ENCODE data around the gene RELT. TPM values are rescaled to one million over a fixed set of nuclear protein-coding genes. Genes with fewer than 3 reads are reported as not detected.

Gene RELT
- total and polyA plus RNA-seq, 9 donors = 0.38 to 4.7 (median 2.0) TPM

GRCh38 chr11:73383249-73384124 lies 7.3 kb downstream of the RELT start:
- no peak overlapping the region for H3K27ac ChIP-seq
- no peaks in the 10 kb centered on the region for H3K4me1 ChIP-seq (ENCODE audit: insufficient read depth)
- no peak for TF ChIP-seq EP300 (IDR thresholded peaks at IDR 0.05)
- TF ChIP-seq POLR2A (IDR thresholded peaks at IDR 0.05) = no peak
- no peak for TF ChIP-seq CTCF (IDR thresholded peaks at IDR 0.05)
- no peaks in the 10 kb centered on the region for H3K36me3 ChIP-seq
- intact Hi-C loops (cut with DNase I) = no loop called here
- no peak for DNase-seq
- no peaks in the 10 kb centered on the region for H3K9me3 ChIP-seq
- no peak overlapping the region for H3K4me3 ChIP-seq
- H3K27me3 ChIP-seq = no peaks in the 10 kb centered on the region
- 63 to 71% (median 66%) methylated on average over 9 of the region's 9 CpGs for WGBS, 3 donors

- H3K4me1 ChIP-seq (ENCODE audit: insufficient read depth) = no peaks in the 10 kb centered on the region
- intact Hi-C loops (cut with DNase I) = no loop called here
- TF ChIP-seq POLR2A (IDR thresholded peaks at IDR 0.05) = no peak
- TF ChIP-seq EP300 (IDR thresholded peaks at IDR 0.05) = no peak
- TF ChIP-seq CTCF (IDR thresholded peaks at IDR 0.05) = no peak
- H3K27ac ChIP-seq = no peak overlapping the region
- DNase-seq = no peak
- no peaks in the 10 kb centered on the region for H3K27me3 ChIP-seq
- H3K4me3 ChIP-seq = no peak overlapping the region
- H3K9me3 ChIP-seq = no peaks in the 10 kb centered on the region
- no peaks in the 10 kb centered on the region for H3K36me3 ChIP-seq
- WGBS, 3 donors = 86 to 92% (median 88%) methylated on average over 7 of the region's 7 CpGs
Observed at GRCh38 chr11:73384125-73384441, 7.9 kb downstream of the RELT start.

- 73 to 92% (median 89%) methylated on average over 4 of the region's 4 CpGs for WGBS, 3 donors
Observed at GRCh38 chr11:73384531-73384871, 8.3 kb downstream of the RELT start.

More at GRCh38 chr11:73384531-73384871, 8.3 kb downstream of the RELT start:
- no peak for DNase-seq
- Histone ChIP-seq H3K27ac (no peak overlapping the region), H3K27me3 (no peaks in the 10 kb centered on the region), H3K36me3 (no peaks in the 10 kb centered on the region), H3K9me3 (no peaks in the 10 kb centered on the region), H3K4me1 (ENCODE audit: insufficient read depth) (no peaks in the 10 kb centered on the region), H3K4me3 (no peak overlapping the region)
- TF ChIP-seq EP300 (IDR thresholded peaks at IDR 0.05) = no peak
- TF ChIP-seq CTCF (IDR thresholded peaks at IDR 0.05) = no peak
- TF ChIP-seq POLR2A (IDR thresholded peaks at IDR 0.05) = no peak
- intact Hi-C loops (cut with DNase I) = no loop called here

All from ovary (tissue), 9 donors.